ENCODE measurements around the gene CEP89.

DNA sequence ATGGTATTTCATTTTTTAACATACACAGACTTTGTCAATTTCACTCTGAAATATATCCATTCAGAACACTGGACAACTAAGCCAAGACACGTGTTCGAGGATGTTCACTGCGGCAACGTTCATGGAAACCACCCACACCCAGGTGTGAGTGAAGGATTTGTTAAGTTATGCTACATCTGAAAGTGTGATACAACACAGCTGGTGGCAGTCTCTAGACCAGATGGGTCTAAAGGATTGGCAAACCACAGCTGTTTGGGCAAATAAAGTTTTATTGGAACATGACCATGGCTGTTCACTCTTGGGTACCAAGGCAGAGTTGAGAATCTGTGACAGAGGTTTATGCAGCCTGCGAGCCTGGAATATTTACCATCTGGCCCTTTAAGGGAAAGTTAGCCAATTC lies 114.2 kb downstream of the CEP89 start:
- TF ChIP-seq CTCF (IDR thresholded peaks at IDR 0.05), result no peak
- TF ChIP-seq ATF1 (CRISPR knock-in tag; IDR thresholded peaks at IDR 0.05), result no peak
- TF ChIP-seq USF1 (CRISPR knock-in tag; IDR thresholded peaks at IDR 0.05), result no peak
- TF ChIP-seq CDX4 (CRISPR knock-in tag; IDR thresholded peaks at IDR 0.05; ENCODE audit: borderline replicate concordance), result no peak
- TF ChIP-seq, protein P1, sequence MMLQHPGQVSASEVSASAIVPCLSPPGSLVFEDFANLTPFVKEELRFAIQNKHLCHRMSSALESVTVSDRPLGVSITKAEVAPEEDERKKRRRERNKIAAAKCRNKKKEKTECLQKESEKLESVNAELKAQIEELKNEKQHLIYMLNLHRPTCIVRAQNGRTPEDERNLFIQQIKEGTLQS (CRISPR knock-in tag; conservative IDR thresholded peaks at IDR 0.05), result no peak
- no peak for TF ChIP-seq ZNF317 (CRISPR knock-in tag; IDR thresholded peaks at IDR 0.05; ENCODE audit: borderline replicate concordance, low read depth)
- TF ChIP-seq, protein P2, sequence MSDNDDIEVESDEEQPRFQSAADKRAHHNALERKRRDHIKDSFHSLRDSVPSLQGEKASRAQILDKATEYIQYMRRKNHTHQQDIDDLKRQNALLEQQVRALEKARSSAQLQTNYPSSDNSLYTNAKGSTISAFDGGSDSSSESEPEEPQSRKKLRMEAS (CRISPR knock-in tag; IDR thresholded peaks at IDR 0.05), result no peak
- no peak for TF ChIP-seq FOXP1 (CRISPR knock-in tag; IDR thresholded peaks at IDR 0.05; ENCODE audit: borderline replicate concordance)
- no peak for TF ChIP-seq ESRRA (CRISPR knock-in tag; IDR thresholded peaks at IDR 0.05; ENCODE audit: borderline replicate concordance)
- TF ChIP-seq CREM (CRISPR knock-in tag; IDR thresholded peaks at IDR 0.05), result no peak
- TF ChIP-seq, protein P3, sequence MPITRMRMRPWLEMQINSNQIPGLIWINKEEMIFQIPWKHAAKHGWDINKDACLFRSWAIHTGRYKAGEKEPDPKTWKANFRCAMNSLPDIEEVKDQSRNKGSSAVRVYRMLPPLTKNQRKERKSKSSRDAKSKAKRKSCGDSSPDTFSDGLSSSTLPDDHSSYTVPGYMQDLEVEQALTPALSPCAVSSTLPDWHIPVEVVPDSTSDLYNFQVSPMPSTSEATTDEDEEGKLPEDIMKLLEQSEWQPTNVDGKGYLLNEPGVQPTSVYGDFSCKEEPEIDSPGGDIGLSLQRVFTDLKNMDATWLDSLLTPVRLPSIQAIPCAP (CRISPR knock-in tag; IDR thresholded peaks at IDR 0.05), result no peak
- no peak for TF ChIP-seq HMGA2 (CRISPR knock-in tag; IDR thresholded peaks at IDR 0.05)
- no peak for TF ChIP-seq ZNF671 (CRISPR knock-in tag; IDR thresholded peaks at IDR 0.05)
- TF ChIP-seq PRRX2 (CRISPR knock-in tag; IDR thresholded peaks at IDR 0.05), result no peak
